ENCODE data around the gene UNC5B.

DNA sequence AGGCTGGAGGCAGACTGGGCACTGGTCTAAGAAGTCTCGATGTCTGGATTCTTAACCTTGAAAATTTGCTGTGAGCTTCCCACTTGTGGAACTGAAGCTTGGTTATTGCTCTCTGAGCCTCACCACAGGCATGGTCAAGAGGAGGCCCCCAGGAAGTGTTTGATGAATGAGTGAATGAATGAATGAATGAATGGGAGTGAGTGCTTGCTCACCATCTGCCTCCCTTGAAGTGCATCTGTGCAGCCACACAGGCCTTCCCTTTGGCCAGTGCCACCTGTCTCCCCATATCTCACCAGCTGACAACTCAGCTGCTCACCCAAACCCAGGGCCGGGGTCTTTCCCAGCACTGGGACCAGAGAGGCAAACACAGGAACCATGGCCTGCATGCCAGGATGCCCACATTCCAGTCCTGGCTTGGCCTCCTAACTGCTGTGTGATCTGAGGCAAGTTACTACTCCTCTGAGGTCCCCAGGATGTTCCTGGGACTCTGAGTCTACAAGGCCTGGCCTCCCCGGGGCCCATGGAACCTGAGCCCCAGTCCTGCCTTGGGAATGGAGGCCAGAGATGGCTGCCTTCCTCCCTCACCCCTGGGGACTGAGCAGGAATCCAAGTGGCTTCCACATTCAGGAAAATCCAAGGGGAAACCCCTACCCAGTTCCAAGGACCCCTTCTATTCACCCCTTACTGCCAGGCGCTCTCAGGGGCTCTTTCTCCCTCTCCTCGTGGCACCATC lies 55.3 kb downstream of the UNC5B start:
- TF ChIP-seq, protein P1, sequence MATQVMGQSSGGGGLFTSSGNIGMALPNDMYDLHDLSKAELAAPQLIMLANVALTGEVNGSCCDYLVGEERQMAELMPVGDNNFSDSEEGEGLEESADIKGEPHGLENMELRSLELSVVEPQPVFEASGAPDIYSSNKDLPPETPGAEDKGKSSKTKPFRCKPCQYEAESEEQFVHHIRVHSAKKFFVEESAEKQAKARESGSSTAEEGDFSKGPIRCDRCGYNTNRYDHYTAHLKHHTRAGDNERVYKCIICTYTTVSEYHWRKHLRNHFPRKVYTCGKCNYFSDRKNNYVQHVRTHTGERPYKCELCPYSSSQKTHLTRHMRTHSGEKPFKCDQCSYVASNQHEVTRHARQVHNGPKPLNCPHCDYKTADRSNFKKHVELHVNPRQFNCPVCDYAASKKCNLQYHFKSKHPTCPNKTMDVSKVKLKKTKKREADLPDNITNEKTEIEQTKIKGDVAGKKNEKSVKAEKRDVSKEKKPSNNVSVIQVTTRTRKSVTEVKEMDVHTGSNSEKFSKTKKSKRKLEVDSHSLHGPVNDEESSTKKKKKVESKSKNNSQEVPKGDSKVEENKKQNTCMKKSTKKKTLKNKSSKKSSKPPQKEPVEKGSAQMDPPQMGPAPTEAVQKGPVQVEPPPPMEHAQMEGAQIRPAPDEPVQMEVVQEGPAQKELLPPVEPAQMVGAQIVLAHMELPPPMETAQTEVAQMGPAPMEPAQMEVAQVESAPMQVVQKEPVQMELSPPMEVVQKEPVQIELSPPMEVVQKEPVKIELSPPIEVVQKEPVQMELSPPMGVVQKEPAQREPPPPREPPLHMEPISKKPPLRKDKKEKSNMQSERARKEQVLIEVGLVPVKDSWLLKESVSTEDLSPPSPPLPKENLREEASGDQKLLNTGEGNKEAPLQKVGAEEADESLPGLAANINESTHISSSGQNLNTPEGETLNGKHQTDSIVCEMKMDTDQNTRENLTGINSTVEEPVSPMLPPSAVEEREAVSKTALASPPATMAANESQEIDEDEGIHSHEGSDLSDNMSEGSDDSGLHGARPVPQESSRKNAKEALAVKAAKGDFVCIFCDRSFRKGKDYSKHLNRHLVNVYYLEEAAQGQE (IDR thresholded peaks at IDR 0.05; ENCODE audit: insufficient replicate concordance, low read depth) = no peak
- TF ChIP-seq, protein P2, sequence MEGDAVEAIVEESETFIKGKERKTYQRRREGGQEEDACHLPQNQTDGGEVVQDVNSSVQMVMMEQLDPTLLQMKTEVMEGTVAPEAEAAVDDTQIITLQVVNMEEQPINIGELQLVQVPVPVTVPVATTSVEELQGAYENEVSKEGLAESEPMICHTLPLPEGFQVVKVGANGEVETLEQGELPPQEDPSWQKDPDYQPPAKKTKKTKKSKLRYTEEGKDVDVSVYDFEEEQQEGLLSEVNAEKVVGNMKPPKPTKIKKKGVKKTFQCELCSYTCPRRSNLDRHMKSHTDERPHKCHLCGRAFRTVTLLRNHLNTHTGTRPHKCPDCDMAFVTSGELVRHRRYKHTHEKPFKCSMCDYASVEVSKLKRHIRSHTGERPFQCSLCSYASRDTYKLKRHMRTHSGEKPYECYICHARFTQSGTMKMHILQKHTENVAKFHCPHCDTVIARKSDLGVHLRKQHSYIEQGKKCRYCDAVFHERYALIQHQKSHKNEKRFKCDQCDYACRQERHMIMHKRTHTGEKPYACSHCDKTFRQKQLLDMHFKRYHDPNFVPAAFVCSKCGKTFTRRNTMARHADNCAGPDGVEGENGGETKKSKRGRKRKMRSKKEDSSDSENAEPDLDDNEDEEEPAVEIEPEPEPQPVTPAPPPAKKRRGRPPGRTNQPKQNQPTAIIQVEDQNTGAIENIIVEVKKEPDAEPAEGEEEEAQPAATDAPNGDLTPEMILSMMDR (IDR thresholded peaks at IDR 0.05; ENCODE audit: insufficient read depth, low read length) = no peak
- TF ChIP-seq GABPA (IDR thresholded peaks at IDR 0.05; ENCODE audit: low read depth) (no peak), POLR2AphosphoS5 (IDR thresholded peaks at IDR 0.05; ENCODE audit: low read depth) (no peak)
